ENCODE measurements around the gene GGT6.

GGT6 gene

DNA sequence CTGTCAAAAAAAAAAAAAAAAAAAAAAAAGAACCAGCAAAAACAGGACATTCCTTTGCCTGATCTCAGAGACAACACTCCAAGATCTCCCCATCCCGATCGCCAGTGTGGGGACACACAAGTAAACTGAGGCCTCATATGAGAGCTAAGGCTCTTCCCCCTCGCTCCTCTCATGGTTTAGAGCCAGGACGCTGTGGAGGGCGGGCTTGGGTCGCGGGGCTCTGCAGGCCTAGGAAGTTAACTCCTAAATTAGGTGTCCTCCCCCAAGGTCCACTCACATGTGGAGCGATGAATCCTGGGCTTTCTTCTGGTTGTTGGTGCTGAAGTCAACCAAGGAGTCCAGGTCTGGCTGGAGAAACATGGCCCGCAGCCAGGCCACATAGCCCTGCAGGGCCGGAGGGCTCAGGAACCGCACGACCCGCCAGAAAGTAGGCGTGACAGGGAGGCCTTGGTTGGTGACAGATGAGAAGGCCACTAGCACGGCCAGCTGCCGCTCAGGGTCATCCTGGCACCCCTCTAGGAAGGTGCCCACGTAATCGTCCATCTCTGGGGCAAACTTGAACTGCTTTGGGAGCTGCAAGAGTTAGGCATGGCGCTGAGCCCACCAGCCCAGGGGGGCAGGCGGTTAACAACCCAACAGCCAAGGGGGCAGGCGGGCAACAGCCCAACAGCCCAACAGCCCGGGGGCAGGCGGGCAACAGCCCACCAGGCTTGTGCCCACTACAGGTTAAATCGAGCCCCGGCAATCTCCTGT lies 10.4 kb downstream of the GGT6 start:
- TF ChIP-seq, protein P1, sequence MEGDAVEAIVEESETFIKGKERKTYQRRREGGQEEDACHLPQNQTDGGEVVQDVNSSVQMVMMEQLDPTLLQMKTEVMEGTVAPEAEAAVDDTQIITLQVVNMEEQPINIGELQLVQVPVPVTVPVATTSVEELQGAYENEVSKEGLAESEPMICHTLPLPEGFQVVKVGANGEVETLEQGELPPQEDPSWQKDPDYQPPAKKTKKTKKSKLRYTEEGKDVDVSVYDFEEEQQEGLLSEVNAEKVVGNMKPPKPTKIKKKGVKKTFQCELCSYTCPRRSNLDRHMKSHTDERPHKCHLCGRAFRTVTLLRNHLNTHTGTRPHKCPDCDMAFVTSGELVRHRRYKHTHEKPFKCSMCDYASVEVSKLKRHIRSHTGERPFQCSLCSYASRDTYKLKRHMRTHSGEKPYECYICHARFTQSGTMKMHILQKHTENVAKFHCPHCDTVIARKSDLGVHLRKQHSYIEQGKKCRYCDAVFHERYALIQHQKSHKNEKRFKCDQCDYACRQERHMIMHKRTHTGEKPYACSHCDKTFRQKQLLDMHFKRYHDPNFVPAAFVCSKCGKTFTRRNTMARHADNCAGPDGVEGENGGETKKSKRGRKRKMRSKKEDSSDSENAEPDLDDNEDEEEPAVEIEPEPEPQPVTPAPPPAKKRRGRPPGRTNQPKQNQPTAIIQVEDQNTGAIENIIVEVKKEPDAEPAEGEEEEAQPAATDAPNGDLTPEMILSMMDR (IDR thresholded peaks at IDR 0.05; ENCODE audit: low read depth, low read length) = no peak
- no peak for DNase-seq (ENCODE audit: extremely low read depth, low read depth)

DNA sequence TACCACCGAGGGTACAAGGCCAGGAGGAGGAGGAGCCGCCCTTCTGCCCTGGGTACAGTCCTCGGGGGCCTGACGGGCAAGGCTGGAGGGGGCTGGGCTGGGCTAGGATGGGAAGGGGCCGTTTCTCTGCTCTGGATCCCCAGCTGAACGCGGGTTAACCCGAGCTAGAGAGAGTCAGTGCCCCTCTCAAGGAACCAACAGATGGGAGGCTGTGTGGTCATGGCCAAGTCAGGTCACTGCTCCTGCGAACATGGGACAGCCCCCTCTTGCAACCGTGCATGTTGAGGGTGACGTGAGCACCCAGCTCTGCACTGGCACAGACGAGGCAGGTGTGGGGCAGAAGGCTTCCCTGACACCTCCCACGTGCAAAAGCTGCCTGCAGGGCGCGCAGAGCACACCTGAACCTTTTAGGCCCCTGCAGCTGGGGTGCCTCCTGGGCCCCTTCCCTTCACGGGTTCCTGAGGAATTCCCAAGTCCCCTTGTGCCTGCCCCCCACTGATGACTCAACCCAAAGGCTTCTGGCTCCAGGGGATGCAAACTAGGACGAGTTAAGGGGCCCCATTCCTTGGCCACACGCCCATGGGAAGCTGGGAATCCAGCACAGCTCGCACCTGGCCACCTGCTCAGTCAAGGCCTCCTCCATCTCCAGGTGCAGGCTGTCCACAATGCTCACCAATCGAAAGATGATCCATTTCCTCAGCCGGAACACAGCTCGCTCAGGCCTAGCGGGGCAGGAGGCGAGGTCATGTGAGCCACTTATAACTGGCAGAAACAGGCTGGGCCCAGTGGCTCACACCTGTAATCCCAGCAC lies 11.5 kb downstream of the GGT6 start:
- DNase-seq (ENCODE audit: extremely low read depth, low read depth) = no peak

DNA sequence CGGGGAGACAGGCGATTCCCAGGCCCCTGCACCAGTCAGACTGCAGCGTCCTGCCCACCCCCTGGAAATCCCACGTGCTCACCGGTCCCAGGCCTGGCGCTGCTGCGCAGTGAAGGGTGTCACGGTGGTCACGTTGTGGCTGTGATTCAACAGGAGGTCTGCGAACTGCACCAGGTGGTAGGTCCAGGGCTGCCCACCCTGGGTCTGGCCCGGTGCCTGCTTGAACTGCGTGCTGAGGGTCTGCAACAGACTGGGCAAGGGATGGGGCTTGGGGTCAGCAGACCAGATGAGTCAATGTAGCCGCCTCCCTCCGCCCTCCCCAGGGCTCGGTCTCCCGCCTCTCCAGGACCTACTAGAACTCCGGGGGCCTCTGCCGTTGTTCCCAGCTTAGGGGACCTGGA lies 12.3 kb downstream of the GGT6 start:
- TF ChIP-seq, protein P1 (IDR thresholded peaks at IDR 0.05; ENCODE audit: low read depth, low read length) = no peak
- no peak for DNase-seq (ENCODE audit: extremely low read depth, low read depth)

More for the DNA sequence above, 11.5 kb downstream of the GGT6 start:
- TF ChIP-seq, protein P1 (IDR thresholded peaks at IDR 0.05; ENCODE audit: low read depth, low read length) = no peak

DNA sequence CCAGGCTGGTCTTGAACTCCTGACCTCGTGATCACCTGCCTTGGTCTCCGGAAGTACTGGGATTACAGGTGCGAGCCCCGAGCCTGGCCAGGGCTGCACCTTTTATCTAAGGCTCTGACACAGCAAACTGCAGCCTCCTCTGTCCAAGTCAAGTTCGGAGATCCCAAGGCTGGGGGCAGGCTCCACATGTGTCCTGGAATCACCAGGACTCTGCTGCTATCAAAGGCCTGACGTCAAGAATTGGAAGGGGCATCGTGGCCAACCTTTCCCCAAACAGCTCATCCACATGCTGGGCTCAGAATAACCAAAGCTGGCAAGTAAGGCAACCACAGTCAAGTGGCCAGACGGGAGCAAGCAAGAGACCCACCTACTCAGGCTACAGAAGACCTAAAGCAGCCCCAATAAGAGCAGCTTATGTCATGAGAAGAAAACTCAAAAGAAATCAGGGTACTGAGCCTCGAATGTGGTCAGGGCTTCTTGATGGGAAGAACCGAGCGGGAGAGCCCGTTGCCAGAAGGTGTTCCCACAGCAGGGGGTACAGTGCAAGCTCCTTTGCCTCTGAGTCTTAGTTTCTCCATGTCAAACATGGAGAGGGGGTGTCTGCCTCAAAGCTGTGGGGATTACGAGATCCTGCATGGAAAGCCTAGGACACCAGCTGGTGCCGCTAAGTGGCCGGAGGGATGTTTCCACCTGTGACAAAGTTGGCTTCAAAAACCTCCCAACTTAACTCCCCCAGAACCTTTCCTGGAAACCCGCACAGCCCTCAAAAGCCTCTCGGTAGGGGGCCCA lies 13.1 kb downstream of the GGT6 start:
- TF ChIP-seq, protein P1 (IDR thresholded peaks at IDR 0.05; ENCODE audit: low read depth, low read length) = no peak
- DNase-seq (ENCODE audit: extremely low read depth, low read depth) = no peak

DNA sequence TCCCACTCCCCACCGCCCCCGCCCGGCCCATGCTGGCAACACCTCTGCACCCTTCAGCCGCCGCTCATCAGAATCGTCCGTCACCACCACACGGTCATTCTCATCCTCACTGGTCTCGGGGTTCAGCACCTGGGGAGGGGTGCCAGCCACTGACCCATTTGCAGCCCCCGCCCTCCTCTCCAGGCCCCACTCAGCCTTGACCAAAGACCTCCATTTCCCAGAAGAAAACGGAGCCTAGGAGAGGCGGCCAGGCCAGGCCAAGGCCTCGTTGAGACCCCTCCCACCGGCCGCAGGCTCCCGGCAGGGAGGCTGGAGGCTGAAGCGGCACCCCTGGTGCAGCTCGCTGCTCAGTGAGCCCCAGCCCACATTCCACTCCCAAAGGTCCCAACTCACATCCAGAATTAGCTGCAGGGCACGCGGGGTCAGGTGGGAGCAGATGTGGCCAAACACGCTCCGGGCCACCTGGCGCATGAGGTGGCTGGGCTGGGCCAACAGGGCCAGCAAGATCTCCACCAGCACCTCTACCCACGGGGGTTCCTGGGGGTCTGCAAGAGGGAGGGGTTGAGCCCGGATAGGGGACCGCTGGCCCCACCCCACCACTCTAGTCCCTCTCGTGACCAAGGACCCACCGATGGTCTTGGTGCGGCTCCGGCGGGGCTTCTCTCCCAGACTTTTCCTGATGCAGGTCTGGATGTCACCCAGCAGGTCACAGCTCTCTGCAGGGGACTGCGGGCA lies 15.0 kb downstream of the GGT6 start:
- TF ChIP-seq, protein P1 (IDR thresholded peaks at IDR 0.05; ENCODE audit: low read depth, low read length) = no peak
- DNase-seq (ENCODE audit: extremely low read depth, low read depth) = no peak

DNA sequence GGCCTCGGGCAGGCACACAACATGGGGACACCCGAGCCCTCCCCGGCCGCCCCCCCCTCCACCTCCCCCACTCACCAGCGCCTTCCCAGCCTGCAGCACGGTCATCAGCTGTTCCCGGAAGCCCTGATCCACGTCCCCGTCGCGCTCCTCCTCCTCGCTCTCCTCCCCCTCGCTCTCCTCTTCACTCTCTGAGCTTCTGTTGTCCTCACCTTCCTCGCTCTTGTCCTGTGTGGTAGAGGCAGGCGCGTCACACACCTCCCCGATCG lies 15.5 kb downstream of the GGT6 start:
- DNase-seq (ENCODE audit: extremely low read depth, low read depth) = no peak

More for the DNA sequence above, 15.5 kb downstream of the GGT6 start:
- TF ChIP-seq, protein P1 (IDR thresholded peaks at IDR 0.05; ENCODE audit: low read depth, low read length) = no peak
